OCI-LY7 (cell line): Measurements from ENCODE around the gene XKRX. TPM values are rescaled to one million over a fixed set of nuclear protein-coding genes. Genes with fewer than 3 reads are reported as not detected.

ENCODE experiments used
- BruUV-seq: library from RNA; stranded (reverse); fragments of 400-500 nt; replicated peaks from 2 replicates; lab custom pipeline; 2021; lab: Mats Ljungman, UMichigan
- CTCF ChIA-PET: fragments of 300-600 bp; sonication (Branson Sonifier 250); formaldehyde crosslinking; loops from one replicate; lab custom pipeline; 2022; ENCODE audit warnings: antibody characterized with exemption; ENCODE audit not compliant: unreplicated experiment; lab: Charles Lee
- POLR2A ChIA-PET: fragments of 300-600 bp; sonication (Branson Sonifier 250); formaldehyde crosslinking; loops from one replicate; lab custom pipeline; 2022; ENCODE audit warnings: antibody characterized with exemption; lab: Charles Lee
- DNase-seq: peaks from one replicate; pipeline ENCODE4 v3.0.0-alpha.2; 2015; ENCODE audit warnings: low spot score
- H2AFZ ChIP-seq: fragments of 200-600 bp; sonication (generic), shearing (Covaris generic); 2 replicates; pipeline ENCODE4 v1.6.1; 2014; ENCODE audit warnings: mild to moderate bottlenecking, antibody characterized with exemption, low read length, moderate library complexity
- H3K27ac ChIP-seq: fragments of 200-600 bp; sonication (generic); 2 replicates; pipeline ENCODE4 v1.5.1; 2014; ENCODE audit warnings: mixed run types, low read depth, mild to moderate bottlenecking, moderate library complexity, low read length, inconsistent platforms; ENCODE audit not compliant: poor library complexity, severe bottlenecking
- H3K36me3 ChIP-seq: fragments of 200-600 bp; sonication (generic); 2 replicates; pipeline ENCODE4 v1.6.1; 2014; ENCODE audit warnings: mild to moderate bottlenecking, antibody characterized with exemption, low read length, moderate library complexity, mixed read lengths; ENCODE audit not compliant: insufficient read depth
- H3K4me1 ChIP-seq: fragments of 200-600 bp; sonication (generic); 2 replicates; pipeline ENCODE4 v1.5.1; 2014; ENCODE audit warnings: mild to moderate bottlenecking, low read length; ENCODE audit not compliant: insufficient read depth, poor library complexity, severe bottlenecking
- H3K4me2 ChIP-seq: fragments of 200-600 bp; sonication (generic); 2 replicates; pipeline ENCODE4 v1.6.1; 2014; ENCODE audit warnings: mild to moderate bottlenecking, low read length
- H3K4me3 ChIP-seq: fragments of 200-600 bp; sonication (generic); 2 replicates; pipeline ENCODE4 v1.5.1; 2014; ENCODE audit warnings: mild to moderate bottlenecking, low read depth, low read length; ENCODE audit not compliant: poor library complexity, severe bottlenecking
- H3K79me2 ChIP-seq: fragments of 200-600 bp; sonication (generic); 2 replicates; pipeline ENCODE4 v1.6.1; 2016; ENCODE audit warnings: low read depth, mild to moderate bottlenecking, low read length, moderate library complexity, mixed read lengths; ENCODE audit not compliant: insufficient read depth
- H3K9me2 ChIP-seq: fragments of 200-600 bp; sonication (generic); 2 replicates; pipeline ENCODE4 v1.6.1; 2016; ENCODE audit warnings: mild to moderate bottlenecking, low read length, mixed read lengths; ENCODE audit not compliant: insufficient read depth
- H3K9me3 ChIP-seq: fragments of 200-600 bp; sonication (generic); 2 replicates; pipeline ENCODE4 v1.6.1; 2014; ENCODE audit warnings: mild to moderate bottlenecking, mixed run types, low read length, mixed read lengths
- H4K20me1 ChIP-seq: fragments of 200-600 bp; sonication (generic); 2 replicates; pipeline ENCODE4 v1.6.1; 2014; ENCODE audit warnings: mild to moderate bottlenecking, antibody characterized with exemption, low read length, moderate library complexity, mixed read lengths; ENCODE audit not compliant: insufficient read depth
- EZH2phosphoT487 ChIP-seq: fragments of 200-600 bp; sonication (generic); IDR thresholded peaks from 2 replicates; pipeline ENCODE4 v1.6.1; 2018; ENCODE audit warnings: low read depth, borderline replicate concordance, mild to moderate bottlenecking, mixed run types, antibody characterized with exemption, low read length, moderate library complexity, mixed read lengths
- intact Hi-C: fragments of 100-400 bp; cut with micrococcal nuclease; formaldehyde crosslinking; loops from one replicate; pipeline ENCODE4 v1.10.0; 2022; ENCODE audit not compliant: unreplicated experiment
- total RNA-seq, 2 experiments: library from RNA; depleted of rRNA in 1 of 2; stranded (reverse); fragments of >200 nt in 1 of 2; shearing (Covaris generic) in 1 of 2; gene quantifications; 2 replicates each; pipeline ENCODE4 v1.2.3, GENCODE V29; 2014 to 2022
- TF ChIP-seq, protein P1 (sequence below): fragments of 200-600 bp; sonication (generic); conservative IDR thresholded peaks from 2 replicates; pipeline ENCODE4 v1.5.1; 2014; ENCODE audit warnings: mild to moderate bottlenecking, antibody characterized with exemption, low read length, moderate library complexity, mixed read lengths

XKRX gene
- total RNA-seq, 2 experiments from 2014 or later, result 6.4 to 8.4 TPM

DNA sequence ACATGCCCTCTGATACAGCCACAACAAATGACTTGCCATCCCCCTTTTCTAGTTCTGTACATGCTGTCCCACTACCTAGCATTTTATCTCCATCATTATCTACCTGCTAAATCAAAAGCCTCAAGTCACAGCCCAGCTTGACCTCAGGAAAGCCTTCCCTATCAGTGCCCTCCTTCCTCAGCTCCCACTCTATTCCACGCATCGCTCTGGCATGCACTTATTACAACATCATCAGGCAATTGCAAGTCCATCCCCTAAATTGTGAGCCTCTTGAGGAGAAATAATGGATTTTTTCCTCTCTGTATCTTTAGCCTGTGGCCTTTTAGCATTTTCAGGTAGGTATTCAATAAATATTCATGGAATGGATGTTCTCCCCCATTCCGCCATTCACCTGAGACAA is 46.5 kb upstream of the XKRX start:
- Histone ChIP-seq H3K27ac (no peak overlapping the region), H3K4me3 (no peak overlapping the region), H3K4me1 (no peaks in the 10 kb centered on the region), H3K9me3 (no peaks in the 10 kb centered on the region), H4K20me1 (no peaks in the 10 kb centered on the region), H2AFZ (no peak overlapping the region), H3K4me2 (no peak overlapping the region), H3K79me2 (no peaks in the 10 kb centered on the region), H3K36me3 (no peaks in the 10 kb centered on the region), H3K9me2 (no peaks in the 10 kb centered on the region)
- BruUV-seq, result no TSS peak
- POLR2A ChIA-PET, result interaction anchor here (1.0 kb wide), 1 partner anchor 50 kb away, joined by 3 read pairs; no protein-coding TSS in a partner anchor
- CTCF ChIA-PET, result interaction anchor here (0.6 kb wide), 1 partner anchor 561 kb away, joined by 3 read pairs; no protein-coding TSS in a partner anchor
- no peak for DNase-seq
- intact Hi-C loops, result no loop called here
- no peak for TF ChIP-seq EZH2phosphoT487

DNA sequence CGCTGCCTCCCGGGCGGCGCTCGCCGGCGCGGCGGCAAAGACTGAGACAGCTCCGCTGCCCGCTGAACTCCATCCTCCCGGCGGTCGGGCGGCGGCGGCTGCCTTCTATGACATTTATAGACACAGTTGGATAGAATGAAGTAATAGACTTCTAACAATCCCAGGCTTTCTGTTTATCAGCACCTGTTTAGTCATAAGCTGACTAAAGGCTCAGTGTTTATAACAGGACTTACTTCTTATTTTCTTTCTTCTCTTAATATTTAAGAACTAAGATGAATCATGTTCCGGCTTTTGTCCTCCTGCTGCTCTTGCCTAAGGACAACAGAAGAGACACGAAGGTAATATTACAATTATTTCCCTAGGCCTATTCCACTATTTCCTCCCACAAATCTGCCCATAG is 44.7 kb upstream of the XKRX start:
- no TSS peak for BruUV-seq
- Histone ChIP-seq H3K27ac (no peak overlapping the region), H4K20me1 (no peaks in the 10 kb centered on the region), H3K9me2 (no peaks in the 10 kb centered on the region), H3K4me1 (no peaks in the 10 kb centered on the region), H3K4me2 (no peak overlapping the region), H3K4me3 (no peak overlapping the region), H2AFZ (no peak overlapping the region), H3K9me3 (no peaks in the 10 kb centered on the region), H3K36me3 (no peaks in the 10 kb centered on the region), H3K79me2 (no peaks in the 10 kb centered on the region)
- intact Hi-C loops, result no loop called here
- no peak for DNase-seq
- POLR2A ChIA-PET, result no interaction called here
- CTCF ChIA-PET, result no interaction called here
- TF ChIP-seq EZH2phosphoT487, result no peak
- TF ChIP-seq, protein P1, sequence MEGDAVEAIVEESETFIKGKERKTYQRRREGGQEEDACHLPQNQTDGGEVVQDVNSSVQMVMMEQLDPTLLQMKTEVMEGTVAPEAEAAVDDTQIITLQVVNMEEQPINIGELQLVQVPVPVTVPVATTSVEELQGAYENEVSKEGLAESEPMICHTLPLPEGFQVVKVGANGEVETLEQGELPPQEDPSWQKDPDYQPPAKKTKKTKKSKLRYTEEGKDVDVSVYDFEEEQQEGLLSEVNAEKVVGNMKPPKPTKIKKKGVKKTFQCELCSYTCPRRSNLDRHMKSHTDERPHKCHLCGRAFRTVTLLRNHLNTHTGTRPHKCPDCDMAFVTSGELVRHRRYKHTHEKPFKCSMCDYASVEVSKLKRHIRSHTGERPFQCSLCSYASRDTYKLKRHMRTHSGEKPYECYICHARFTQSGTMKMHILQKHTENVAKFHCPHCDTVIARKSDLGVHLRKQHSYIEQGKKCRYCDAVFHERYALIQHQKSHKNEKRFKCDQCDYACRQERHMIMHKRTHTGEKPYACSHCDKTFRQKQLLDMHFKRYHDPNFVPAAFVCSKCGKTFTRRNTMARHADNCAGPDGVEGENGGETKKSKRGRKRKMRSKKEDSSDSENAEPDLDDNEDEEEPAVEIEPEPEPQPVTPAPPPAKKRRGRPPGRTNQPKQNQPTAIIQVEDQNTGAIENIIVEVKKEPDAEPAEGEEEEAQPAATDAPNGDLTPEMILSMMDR, result no peak

DNA sequence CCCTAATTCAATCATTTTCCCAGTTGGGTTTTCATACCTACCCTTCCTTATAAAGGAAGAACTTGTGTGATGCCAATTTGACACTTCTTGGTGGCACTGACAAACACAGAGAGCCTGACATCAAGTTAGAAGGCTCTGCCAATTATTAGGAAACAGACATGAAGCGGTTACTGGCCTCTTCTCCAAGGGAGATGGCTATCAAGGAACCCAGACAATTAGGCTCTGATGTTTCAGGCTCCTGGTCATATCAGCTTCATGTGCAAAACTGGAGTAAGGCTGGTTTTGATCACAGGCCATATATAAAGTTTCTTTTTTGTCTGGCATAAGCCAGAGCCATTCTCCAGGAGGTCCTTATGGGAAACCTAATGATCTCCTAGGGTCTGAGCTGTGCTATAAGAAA is 41.2 kb upstream of the XKRX start:
- no peak for TF ChIP-seq EZH2phosphoT487
- TF ChIP-seq, protein P1, result no peak
- no peaks in the 10 kb centered on the region for H3K36me3 ChIP-seq
- POLR2A ChIA-PET, result no interaction called here
- no peak overlapping the region for H2AFZ ChIP-seq
- no peaks in the 10 kb centered on the region for H3K4me1 ChIP-seq
- no peaks in the 10 kb centered on the region for H4K20me1 ChIP-seq
- no peak overlapping the region for H3K4me3 ChIP-seq
- H3K79me2 ChIP-seq, result no peaks in the 10 kb centered on the region
- H3K27ac ChIP-seq, result no peak overlapping the region
- CTCF ChIA-PET, result no interaction called here
- H3K9me2 ChIP-seq, result no peaks in the 10 kb centered on the region
- H3K9me3 ChIP-seq, result no peaks in the 10 kb centered on the region
- H3K4me2 ChIP-seq, result no peak overlapping the region
- DNase-seq, result no peak
- intact Hi-C loops, result no loop called here
- BruUV-seq, result no TSS peak
